Neural progenitor cell (in vitro differentiated cells): ENCODE results near the gene TCF19.

Source experiments
- CTCF ChIP-seq: fragments of 200-600 bp; sonication (generic); IDR thresholded peaks from 2 replicates; pipeline ENCODE4 v1.5.1; 2017; ENCODE audit warnings: antibody characterized with exemption, mild to moderate bottlenecking
- EZH2 ChIP-seq: fragments of 200-600 bp; sonication (generic); IDR thresholded peaks from 2 replicates; pipeline ENCODE4 v1.6.1; 2017; ENCODE audit warnings: antibody characterized with exemption, mild to moderate bottlenecking, moderate library complexity
- EZH2phosphoT487 ChIP-seq: fragments of 200-600 bp; sonication (generic); IDR thresholded peaks from 2 replicates; pipeline ENCODE4 v1.6.1; 2017; ENCODE audit warnings: antibody characterized with exemption

DNA sequence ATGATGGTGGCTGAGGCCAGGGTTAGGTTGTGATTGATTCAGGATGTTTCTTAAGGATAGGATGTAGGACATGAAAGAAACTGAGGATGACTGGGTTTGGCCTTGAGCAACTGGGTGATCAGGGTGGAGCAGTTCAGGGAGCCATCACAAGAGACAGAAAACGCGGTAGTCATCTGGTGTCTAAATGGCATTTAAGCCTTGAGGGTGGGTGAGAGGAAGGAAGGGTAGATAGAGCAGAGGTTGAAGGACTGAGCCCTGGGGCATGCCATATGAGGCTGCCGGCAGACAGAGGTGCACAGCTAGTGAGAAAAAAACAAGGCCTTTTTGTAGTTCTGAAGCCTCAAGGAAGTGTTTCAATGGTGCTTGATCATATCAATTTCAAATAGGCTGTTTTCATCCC lies 10.2 kb downstream of the TCF19 start:
- TF ChIP-seq EZH2 (no peak), CTCF (no peak), EZH2phosphoT487 (no peak)
